Dedifferentiated amniotic fluid mesenchymal stem cell (primary cell): ENCODE measurements around the gene GPC6.
A peak's percentile ranks its signal among the peaks of the same experiment; 100 is the strongest.
"Not testable (repeated sequence)": the region's sequence is repeated elsewhere in the genome, so short reads cannot be mapped to it uniquely, and the experiment has no call there.

Experiments
- DNase-seq: peaks from one replicate; pipeline ENCODE4 v3.0.0-alpha.2; 2016; ENCODE audit errors: extremely low spot score

The GPC6 gene

DNA sequence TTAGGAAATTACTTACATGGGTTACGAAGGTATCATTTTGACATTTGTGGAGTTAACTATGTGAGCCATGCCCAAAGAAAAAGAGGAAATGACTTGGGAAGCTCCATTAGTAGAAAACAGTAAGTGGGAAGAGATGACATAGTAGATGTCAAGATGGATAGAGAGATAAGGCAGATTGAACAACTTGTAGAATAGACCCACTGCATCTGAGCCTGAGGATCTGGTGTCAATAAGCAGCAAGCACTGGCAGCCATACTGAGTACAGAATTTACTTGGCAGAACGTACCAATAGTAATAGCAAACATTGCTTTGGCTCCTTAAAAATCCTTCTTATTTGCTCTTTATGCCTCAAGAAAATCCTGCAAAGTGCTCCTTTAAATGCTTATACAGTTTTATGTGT, 203.8 kb downstream of the GPC6 start:
- DNase-seq, result no peak

DNA sequence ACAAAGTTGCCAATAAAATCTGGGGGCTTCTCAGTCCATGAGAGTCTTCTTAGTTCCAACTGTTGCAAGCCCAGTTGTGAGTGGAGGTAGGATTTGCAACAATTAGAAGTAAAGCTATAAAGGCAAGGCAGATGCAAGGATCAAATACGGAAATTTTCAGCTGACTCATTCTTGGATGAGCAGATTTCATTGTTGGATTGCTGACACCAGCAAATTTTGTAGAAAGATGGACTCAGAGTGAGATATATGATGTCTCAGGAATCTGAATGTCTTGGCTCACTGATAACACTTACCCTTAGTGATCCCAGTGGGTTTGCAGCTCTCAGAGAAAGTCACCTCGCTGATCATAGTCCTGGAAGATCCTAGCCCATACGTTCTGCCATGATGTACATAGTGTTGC, 209.0 kb downstream of the GPC6 start:
- no peak for DNase-seq

DNA sequence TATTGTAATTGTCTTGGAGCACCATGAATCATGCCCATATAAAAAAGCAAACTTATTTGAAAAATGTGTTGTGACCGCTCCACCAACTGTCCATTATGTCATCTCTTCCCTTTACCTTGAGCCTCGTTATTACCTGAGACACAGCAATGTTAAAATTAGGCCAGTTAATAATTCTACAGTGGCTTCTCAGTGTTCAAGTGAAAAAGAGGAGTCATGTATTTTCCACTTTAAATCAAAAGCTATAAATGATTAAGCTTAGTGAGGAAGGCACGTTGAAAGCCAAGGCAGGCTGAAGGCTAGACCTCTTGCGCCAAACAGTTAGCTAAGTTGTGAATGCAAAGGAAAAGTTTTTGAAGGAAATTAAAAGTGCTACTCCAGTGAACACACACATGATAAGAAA, 210.5 kb downstream of the GPC6 start:
- DNase-seq, result no peak

DNA sequence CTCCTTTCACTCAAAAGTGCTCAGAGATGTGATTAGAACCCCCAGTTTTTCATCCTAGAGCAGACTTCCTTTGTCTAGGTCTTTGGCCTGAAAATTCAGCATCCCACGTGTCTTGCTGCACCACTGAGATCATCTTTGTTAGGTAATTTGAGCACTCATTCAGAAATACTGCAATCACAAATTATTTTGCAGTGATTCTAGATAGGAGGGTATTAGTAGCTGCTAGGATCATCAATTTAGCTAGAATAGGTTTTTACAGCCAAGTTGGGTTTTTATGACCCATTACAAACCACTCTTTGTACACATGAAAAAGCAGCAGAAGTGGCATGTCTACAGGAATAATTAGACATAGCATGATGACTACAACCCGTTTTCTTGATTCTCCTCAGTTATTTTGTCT, 219.6 kb downstream of the GPC6 start:
- DNase-seq, result no peak

DNA sequence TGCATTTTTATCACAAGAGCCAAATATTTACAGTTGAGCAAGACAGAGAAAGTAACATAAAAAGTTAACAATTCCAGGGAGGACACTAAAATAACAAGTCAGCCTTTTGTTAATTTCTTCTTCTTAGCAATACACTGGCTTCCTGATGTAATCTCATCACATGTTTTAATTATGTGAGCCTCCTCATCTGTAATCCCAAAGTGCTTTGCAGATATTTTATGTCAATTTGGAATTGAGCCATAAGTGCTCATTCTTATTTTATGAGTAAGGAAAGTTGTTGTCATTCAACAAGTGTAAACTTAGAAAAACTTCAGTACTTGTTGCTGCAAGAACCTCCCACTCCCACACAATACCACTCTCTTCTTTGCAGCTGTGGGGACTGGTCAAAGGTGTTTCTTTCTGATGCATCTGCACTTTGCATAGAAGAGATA, 223.6 kb downstream of the GPC6 start:
- DNase-seq, result peak; percentile 44

DNA sequence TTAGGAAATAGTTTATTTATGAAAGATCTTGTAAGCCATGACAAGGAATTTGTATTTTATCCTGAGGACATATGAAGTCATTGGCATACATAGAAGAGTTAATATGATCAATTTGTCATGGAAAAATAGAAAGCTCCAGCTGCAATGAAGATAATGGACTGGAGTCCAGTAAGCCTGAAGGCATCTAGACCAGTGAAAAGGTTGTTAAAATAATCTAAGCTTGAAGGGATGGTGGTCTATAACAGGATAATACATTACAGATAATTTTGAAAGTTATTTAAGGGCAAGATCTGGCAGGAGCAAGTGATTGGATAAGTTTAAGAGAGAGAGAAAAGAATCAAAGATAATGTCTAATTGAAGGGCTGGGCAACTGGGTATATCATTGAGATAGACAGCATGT, 224.2 kb downstream of the GPC6 start:
- DNase-seq, result no peak

DNA sequence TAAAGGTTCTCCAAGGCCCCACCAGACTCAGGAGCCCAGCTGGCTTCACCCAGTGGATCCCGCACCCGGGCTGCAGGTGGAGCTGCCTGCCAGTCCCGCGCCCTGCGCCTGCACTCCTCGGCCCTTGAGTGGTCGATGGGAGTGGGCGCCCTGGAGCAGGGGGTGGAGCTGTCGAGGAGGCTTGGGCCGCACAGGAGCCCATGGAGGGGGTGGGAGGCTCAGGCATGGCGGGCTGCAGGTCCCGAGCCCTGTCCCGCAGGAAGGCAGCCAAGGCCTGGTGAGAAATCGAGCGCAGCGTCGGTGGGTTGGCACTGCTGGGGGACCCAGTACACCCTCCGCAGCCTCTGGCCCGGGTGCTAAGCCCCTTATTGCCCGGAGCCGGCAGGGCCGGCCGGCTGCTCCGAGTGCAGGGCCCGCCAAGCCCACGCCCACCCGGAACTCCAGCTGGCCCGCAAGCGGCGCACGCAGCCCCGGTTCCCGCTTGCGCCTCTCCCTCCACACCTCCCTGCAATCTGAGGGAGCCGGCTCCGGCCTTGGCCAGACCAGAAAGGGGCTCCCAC, 228.1 kb downstream of the GPC6 start:
- not testable (repeated sequence) for DNase-seq

DNA sequence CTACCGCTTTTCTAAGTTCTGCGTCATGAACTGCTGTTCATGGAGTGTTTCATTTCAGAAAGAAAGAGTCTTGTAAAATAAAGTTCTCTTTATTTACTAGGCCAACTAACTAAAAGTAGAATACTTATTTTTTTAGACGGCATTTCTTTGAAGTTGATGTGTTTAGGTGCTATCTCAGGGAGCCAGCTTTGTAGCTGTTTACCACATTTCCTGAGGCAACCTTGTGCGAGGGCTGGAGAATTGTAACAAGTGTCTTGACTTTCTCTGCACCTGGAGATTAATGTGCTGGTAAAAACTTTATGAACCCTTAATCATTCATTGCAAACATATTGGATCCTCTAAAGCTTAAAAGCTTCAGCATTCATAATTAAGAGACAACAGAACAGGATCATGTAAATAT, 229.3 kb downstream of the GPC6 start:
- no peak for DNase-seq

DNA sequence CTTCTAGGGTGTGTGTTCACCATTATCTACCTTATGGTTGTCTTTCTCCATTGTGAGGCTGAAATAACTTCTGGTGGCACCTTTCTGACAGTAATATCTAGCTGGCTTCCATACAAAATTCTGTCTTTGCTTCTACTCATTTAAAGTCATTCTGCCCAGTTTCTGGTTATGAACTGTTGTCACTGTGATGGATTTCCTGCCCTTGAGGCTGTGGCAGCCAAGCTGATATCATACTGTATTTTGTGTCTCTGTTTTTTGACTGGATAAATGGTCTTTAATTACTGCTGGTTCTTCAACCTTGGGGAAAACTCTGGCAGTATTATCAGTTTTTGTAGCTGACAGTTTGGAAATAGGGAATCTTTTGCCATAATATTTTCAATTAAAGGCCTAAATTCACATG, 233.4 kb downstream of the GPC6 start:
- DNase-seq, result no peak

DNA sequence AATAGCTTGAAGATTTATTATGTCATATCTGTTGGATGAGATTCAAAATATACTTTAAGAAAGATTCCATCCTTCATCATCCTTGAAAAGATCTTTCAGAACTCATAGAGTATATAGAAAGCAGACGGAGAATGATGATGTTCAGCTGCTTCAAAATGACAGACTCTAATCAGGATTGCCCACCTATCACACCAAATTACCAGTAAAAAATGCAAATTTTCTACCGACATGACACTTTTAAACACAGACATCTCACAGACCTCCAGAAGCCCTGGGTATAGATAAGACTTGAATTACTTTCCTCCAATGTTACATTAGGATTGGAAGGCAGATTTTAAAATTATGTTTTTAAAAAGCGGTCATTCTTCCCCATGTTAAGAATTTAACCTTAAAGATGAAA, 235.5 kb downstream of the GPC6 start:
- DNase-seq, result no peak

DNA sequence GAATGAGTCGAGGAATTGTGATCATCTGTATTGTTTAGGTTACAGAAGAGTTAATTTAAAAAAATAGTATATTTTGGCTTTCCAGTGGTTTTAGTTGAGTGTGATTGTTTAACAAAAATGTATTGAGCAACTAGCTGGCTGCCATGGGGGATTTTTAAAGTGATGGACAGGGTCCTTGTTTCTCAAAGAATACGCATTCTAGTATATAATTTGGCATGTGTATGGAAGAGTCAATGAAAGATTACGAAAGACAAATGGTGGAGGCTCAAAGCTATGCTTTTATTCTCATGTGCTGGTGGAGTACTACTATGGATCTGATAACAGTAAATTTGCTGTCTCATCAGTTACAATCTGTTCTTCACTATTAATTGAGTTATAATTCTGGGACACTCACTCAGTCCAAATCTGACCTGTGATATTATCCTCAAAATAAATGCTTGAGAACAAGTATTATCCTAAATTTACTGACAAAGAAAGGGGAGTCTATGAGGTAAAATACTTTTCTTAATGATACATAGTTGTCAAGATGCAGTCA, 240.0 kb downstream of the GPC6 start:
- no peak for DNase-seq

DNA sequence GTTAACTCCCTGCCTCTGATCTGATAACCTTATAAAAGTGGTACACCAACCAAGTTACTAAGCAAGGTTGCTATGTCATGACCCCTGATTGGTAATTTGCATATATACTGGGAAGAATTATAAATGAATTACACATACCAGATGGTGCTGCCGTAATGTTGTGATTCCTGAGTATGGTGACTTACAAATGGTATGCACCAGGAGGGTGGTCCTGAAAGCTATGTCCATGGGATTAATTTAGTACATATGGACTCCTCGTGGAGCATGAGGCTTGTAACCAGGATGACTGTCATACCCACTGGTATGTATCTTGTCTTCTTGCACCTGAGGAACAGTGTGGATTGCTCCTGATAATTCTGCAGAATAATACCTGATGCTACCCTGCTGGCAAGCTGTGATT, 240.6 kb downstream of the GPC6 start:
- no peak for DNase-seq

DNA sequence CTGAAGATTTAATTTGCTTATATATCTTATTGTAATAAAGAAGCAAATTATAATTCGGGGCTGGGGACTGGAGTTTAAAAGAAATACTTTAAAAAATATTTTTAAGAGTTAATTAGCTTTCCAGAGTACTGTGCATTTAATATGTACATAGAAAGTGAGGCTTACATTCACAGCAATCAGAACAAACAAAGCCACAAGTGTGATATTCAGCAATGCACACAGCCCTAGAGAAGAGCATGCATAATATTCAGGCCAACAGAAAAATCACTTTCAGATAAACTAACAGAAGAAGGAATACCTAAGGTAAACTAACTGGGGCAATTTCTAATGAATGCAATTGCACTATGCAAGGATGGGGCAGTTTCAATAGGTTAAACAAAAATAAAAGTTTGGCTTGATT, 241.8 kb downstream of the GPC6 start:
- DNase-seq, result no peak

DNA sequence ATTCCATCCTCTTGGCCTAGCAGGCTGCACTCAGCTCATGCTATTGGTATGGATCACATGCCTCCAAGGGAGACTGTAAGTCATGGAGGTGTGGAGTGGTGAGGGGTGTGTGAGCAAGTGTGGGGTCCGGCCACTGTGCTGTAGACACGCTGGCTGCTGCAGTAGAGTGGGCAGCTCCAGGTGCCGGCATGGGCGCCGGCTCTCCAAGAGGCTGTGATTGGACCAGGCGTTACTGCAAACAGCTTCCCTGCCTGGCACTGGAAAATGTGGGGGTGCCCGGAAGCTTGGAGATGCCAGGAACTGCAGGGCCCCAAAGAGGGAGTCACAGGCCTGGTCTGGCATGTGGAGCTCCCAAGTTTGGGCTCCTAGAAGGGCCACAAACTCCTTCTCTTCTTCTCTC, 245.7 kb downstream of the GPC6 start:
- no peak for DNase-seq

DNA sequence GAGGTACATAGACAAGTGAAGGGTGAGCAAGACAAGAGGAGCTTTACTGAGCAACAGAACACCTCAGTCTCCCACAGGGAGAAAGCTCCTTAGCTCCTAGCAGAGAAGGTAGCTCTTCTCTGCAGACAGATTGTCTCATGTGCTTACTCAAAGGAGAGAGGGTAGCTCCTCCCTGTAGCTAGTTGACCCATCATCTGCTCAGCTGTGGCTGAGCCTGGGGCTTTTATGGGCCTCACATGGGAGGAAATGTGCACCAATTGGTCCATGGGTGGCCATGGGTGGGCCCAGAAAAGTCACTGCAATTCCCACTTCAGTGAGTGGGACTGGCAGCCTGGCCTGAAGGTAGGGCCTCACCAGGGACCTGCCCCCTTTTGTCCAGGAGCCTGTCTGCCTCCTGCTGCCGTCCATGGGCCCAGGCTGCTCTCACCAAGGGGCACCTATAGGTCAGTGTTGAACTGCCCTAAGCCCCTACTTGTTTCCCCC, 246.2 kb downstream of the GPC6 start:
- no peak for DNase-seq

DNA sequence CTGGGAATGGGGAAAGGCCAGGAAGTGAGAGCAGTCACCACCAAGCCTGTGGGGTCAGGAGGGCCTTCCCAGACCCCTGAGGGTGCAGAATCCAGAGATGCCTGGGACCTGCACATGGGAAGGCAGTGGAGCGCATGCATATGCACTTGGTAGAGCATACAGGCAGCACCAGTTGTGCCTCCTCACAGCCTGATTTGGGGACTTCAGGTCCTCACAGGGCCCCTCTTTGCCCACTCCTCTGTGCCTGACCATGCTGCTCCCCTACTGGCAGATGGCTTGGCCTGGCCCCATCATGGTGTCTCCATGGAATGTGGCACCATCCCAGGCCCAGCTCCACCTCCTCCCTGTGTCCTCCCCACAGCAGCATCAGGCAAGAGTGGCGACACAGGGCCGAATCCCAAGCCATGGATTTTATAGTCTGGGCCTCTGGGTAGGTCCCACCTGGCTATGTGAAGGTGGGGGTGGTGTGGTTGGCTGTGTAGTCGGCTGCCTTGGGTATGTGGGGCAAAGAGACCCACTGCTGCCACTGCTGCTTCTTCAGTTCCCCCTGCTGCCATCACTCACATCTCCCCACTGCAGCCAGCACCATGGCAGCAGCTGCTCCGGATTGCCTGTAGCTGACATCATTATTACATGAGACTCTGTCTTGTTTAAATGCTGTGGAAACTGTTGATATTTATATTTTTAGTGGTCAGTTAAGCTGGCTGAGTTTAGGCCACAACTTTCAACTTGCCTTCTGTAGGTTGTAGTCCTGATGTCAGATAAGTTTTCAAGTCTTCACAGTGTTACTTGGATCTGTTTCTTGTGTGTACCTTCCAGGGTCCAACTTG, 247.0 kb downstream of the GPC6 start:
- DNase-seq, result peak; percentile 36

DNA sequence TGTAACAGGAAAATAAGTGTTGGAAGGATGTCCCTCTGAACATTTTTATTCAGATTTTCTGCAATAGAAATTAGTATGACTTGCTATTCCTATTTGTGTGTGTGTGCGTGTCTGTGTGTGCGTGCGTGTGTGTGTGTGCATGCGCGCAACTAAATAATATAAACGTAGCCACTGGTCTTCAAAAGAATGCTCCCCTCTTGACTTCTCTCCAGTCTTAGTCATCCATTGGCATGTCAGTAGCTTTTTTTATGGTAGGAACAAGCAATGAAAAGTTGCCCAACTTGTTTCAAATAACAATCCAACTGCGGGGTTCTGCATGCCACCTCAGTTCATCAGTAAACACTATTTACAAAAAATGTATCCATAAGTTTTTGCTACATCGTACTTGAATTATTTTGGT, 249.6 kb downstream of the GPC6 start:
- DNase-seq, result peak; percentile 42

DNA sequence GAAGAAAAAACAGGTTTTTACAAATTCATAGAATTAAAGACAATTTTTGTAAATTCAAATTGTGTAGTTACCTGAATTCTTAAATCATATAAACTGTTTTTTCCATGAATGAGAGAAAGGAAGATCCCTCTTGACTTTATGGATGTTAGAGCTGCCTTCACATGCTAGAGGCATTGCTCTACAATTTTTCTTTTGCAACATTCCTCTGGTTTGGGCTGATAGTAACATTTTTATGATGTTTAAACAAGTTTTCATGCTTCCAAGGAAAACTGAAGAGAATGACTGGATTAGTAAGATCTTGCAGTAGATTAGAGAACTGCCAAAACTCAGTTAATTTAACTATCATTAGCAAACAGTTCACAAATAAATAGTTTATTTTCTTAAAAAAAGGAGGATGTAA, 250.6 kb downstream of the GPC6 start:
- DNase-seq, result no peak

DNA sequence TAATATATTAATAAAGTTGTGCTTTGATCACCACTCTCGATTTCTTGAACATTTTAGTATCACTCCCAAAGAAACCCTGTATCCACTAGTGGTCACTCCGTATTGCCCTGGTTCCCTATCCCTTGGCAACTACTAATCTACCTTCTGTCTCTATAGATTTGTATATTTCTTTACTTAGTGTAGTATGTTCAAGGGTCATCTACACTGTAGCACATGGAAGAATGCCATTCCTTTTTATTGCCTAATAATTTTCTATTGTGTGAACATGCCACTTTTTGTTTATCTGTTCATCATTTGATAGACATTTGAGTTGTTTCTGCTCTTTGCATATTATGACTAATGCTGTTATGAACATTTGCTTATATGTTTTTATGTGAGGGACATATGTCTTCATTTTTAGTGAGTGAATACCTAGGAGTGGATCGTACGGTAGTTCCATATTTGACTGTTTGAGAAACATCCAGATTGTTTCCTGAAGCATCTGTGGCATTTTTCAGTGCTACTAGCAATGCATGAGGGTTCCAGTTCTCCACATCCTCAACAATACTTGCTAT, 254.0 kb downstream of the GPC6 start:
- DNase-seq, result no peak

DNA sequence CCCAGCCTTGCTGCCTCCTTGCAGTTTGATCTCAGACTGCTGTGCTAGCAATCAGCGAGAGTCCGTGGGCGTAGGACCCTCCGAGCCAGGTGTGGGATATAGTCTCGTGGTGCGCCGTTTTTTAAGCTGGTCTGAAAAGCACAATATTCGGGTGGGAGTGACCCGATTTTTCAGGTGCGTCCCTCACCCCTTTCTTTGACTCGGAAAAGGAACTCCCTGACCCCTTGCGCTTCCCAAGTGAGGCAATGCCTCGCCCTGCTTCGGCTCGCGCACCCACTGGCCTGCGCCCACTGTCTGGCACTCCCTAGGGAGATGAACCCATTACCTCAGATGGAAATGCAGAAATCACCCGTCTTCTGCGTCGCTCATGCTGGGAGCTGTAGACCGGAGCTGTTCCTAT, 269.5 kb downstream of the GPC6 start:
- DNase-seq, result not testable (repeated sequence)

DNA sequence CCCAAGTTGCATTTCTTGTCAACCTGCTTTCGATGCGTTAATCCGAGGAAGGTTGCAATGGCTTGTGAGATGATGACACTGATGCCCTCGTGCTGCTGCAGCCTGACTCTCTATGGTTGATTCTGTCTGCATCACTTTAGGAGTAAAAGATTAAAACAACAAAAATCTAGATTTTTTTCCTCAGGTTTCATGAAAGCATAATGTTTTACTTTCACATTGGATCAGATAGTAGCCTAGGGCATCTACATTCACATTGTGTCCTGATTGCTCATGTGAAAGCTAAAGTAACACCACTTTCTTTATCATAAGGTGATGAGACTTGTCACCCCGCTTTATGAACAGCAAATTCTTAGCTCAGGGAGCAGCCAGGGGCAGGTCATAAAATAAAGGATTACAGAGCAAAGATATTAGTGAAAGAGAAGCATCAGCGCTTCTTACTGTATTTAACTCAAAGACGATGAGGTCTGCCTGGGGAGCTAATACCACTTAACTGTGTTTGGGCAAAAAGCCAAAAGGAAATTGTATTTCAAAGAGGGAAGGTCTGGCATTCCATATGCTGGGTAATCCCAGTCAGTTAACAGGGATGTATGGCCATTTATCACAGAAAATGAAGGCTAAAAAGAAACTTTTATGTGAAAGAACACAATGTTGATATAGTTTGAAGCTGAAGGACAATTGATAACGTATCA, 270.5 kb downstream of the GPC6 start:
- DNase-seq, result no peak

DNA sequence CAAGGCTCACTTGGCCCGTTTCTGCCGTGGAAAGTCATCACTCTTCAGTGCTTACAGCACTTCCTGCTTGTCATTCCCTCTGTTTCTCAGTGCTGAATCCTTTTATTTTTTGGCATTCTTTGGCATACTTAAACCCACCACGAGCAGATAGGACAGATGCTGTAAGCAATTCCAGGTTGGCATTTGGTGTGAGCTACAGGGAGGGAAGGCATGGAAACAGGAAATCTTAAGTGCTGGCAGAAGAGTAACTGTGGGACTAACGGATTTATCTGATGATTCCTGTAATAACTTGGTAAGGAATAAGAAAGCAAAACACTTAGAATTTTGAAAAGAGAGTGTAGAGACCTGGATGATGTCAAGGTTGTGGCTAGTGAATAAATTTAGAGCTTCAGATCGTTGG, 273.4 kb downstream of the GPC6 start:
- DNase-seq, result no peak
